Hepatocyte (in vitro differentiated cells): ENCODE data around the gene LATS2.

Experiments used
- EZH2phosphoT487 ChIP-seq: fragments of 200-600 bp; sonication (generic); IDR thresholded peaks from one replicate; pipeline ENCODE4 v1.6.1; 2018; ENCODE audit warnings: antibody characterized with exemption, mild to moderate bottlenecking, low read depth, moderate library complexity; ENCODE audit not compliant: unreplicated experiment, severe bottlenecking
- TF ChIP-seq, protein P1 (sequence below): fragments of 200-600 bp; sonication (generic); IDR thresholded peaks from 2 replicates; pipeline ENCODE4 v1.5.1; 2016; ENCODE audit warnings: antibody characterized with exemption, mild to moderate bottlenecking; ENCODE audit not compliant: poor library complexity

GRCh38 chr13:21071924-21072323, 10.5 kb upstream of the LATS2 start:
- TF ChIP-seq, protein P1, sequence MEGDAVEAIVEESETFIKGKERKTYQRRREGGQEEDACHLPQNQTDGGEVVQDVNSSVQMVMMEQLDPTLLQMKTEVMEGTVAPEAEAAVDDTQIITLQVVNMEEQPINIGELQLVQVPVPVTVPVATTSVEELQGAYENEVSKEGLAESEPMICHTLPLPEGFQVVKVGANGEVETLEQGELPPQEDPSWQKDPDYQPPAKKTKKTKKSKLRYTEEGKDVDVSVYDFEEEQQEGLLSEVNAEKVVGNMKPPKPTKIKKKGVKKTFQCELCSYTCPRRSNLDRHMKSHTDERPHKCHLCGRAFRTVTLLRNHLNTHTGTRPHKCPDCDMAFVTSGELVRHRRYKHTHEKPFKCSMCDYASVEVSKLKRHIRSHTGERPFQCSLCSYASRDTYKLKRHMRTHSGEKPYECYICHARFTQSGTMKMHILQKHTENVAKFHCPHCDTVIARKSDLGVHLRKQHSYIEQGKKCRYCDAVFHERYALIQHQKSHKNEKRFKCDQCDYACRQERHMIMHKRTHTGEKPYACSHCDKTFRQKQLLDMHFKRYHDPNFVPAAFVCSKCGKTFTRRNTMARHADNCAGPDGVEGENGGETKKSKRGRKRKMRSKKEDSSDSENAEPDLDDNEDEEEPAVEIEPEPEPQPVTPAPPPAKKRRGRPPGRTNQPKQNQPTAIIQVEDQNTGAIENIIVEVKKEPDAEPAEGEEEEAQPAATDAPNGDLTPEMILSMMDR = no peak
- no peak for TF ChIP-seq EZH2phosphoT487
